Measurements from ENCODE around the gene C4BPA.

Gene C4BPA

DNA sequence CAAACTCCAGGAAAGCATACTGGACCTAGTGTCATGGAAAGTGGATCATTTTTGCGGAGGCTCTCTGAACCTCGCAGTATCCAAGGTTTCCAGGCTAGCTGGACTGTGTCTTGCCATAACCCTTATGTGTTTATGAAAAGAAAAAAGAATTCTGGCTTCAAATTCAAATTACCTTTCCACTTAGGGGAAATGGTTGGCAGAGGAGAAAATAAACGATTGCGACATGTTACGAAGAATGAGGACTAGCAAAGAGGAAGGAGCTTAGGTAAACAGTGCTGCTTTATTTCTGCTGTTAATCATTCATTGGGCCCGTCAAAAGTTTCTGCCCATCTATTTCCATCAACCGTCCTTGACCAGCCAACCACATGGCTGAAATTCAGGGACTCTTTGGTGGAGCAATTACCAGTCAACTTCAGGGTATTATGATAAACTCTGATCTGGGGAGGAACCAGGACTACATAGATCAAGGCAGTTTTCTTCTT lies at the start of gene C4BPA:
Gene C4BPA, plus strand, starts transcription at position 342 of the 482 bp plus-strand sequence. CDS start 8,793 bp downstream, outside the sequence.
- DNase-seq (ENCODE audit: low read depth, low spot score), result no peak

DNA sequence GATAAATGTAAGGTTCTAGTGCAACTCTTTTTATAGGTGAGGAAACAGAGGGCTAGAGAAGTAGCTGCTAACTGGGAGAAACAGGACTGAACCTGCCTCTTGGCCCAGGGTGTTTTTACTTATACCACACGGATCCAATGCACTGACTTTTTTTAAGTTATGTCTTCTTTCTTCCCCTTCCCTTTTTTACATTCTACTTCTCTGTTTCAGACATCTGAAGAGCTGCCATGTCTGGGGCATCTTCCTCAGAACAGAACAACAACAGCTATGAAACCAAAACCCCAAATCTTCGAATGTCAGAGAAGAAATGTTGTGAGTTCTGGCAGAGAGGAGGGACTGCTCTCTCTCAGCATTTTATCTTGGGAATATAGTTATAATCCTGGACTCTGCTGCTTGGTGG lies 49.5 kb upstream of the C4BPA start:
- DNase-seq (ENCODE audit: low read depth, low spot score), result no peak

DNA sequence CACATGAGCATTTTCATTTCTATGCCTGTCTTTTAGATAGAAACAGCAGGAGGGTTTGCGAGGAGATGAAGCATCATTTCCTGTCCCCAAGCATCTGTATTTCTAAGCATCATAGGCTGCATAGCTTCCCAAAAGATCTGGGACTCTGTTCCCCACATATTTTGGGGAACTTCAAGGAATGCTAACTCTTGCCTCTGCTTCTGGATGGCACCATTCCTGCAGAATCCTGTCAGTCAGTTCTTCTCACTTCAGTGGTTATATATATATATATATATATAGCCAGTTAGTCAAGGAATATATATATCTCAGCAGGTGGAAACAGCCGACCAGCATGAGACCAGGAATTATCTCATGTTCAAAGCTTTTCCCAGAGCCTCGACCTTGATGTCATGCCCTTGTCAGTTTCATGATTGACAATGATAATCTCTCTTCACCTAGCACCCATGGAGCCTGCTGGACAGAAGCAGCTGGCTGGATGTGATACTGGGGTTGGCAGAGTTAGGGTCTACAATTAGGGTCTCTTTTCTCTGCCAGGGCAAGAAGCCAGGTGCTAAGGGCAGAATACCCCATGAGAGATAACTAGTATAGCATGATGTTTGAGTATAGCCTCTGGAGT lies 48.5 kb upstream of the C4BPA start:
- no peak for DNase-seq (ENCODE audit: low read depth, low spot score)

DNA sequence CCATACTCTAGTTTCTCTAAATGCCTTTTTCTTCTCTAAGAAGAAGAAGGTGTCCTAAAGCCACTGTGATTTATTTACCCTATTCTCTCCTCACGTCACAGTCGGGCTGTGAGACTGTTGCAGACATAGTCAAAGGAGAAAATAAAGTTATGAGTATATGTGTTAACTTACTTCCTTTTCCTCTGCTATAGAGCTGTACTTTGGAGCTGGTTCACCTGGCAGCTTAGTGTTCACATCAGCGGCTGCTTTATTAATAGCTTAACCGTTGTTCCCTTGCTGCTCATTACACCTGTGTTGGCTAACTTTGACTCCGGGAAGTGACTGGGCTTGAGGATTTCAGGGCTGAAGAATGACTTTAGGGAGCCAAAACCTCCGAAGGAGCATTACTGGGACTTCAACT lies 47.4 kb upstream of the C4BPA start:
- no peak for DNase-seq (ENCODE audit: low read depth, low spot score)

- DNase-seq (ENCODE audit: low read depth, low spot score), result no peak
Measured at GRCh38 chr1:207058252-207058651, 45.8 kb upstream of the C4BPA start.

- DNase-seq (ENCODE audit: low read depth, low spot score), result no peak
Measured at GRCh38 chr1:207058878-207059867, 44.9 kb upstream of the C4BPA start.

DNA sequence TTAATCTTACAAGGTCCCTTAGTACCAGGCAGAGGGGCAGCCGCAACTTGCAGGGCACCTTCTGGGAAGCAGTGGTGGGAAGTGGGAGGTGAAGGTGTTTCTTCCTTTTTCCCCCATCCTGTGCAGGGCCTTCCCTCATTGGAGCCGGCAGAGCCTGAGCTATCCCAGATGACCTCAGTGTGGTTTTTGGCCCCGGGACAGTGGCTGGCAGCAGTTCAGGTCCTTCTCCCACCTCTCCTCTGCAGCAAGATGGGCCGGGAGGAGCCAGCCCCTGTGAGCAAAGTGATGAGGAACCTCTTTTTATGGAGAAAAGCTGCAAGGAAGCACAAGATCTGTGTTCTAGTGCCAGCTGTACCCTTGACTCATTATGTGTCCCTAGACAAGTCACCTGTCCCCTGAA lies 44.2 kb upstream of the C4BPA start:
- no peak for DNase-seq (ENCODE audit: low read depth, low spot score)

- DNase-seq (ENCODE audit: low read depth, low spot score), result no peak
Measured at GRCh38 chr1:207060596-207060995, 43.4 kb upstream of the C4BPA start.

DNA sequence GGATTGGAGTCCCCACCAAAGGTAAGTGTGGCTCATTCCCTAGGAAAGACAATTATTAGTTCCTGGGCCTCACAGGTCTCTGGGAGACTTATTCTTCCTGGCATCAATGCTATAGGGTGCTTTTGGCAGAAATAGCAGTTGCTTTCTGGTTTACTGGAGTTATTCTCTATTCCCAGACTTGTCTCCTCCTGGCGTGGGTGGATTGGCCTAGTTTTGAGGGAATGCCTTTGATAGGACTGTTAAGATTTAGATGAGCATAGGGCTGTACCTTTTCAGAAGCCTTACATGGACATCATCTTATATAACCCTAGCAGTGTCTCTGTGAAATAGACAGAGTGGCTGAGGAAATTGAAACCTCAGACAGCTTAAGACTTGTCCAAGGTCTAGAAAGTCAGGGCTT lies 42.0 kb upstream of the C4BPA start:
- no peak for DNase-seq (ENCODE audit: low read depth, low spot score)

GRCh38 chr1:207063014-207063413 lies 41.0 kb upstream of the C4BPA start:
- DNase-seq (ENCODE audit: low read depth, low spot score), result no peak

- DNase-seq (ENCODE audit: low read depth, low spot score), result no peak
Measured at GRCh38 chr1:207064561-207064960, 39.5 kb upstream of the C4BPA start.

GRCh38 chr1:207067185-207067584 lies 36.8 kb upstream of the C4BPA start:
- no peak for DNase-seq (ENCODE audit: low read depth, low spot score)

GRCh38 chr1:207067665-207068064 lies 36.4 kb upstream of the C4BPA start:
- DNase-seq (ENCODE audit: low read depth, low spot score), result no peak

DNA sequence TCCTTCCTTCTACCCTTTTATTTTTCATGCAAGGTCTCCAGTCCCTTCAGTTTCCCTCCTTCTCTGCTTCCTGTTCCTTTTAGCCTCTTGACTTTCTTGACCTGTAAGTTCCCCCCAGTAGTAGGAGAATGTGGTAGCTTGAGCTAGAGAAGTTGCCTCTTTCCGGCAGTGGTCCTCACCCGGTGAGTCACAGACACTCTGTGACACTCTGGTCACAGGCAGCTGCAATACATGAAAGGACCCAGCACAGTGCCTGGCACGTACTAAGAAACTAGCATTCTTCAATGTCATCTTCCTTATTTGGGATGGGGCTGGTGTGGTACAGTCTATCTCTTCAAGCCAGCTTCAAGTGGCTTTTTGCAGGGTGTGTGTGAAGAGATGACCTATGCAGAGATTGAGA lies 35.0 kb upstream of the C4BPA start:
- no peak for DNase-seq (ENCODE audit: low read depth, low spot score)

DNA sequence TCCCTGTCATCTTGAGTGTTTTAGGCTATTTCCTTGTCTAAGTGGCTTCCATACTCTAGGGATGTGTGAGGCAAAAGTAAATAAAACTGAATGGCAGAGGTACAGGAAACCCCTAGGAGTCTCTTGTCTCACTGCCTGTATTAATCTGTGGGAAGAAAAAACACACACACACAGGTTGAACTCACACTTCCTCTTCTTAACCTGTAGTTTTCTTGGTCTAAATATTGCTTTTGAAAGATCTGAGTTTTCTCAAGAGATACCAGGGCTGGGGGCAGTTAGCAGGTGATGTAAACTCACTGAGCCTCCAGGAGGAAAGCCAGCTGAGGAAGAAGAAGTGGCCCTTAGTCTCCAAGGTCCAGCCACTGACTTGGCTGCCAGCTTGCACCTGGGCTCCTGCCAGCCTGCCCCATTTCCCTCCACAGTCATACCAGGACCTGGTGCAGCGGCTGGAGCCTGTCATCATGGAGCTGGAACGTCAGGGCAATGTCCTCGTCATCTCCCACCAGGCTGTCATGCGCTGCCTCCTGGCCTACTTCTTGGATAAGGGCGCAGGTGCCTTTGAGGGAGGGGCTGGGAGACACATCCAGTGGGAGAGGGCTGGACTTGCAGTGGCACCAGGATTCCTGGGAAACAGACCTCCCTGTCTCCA lies 34.1 kb upstream of the C4BPA start:
- DNase-seq (ENCODE audit: low read depth, low spot score), result no peak

DNA sequence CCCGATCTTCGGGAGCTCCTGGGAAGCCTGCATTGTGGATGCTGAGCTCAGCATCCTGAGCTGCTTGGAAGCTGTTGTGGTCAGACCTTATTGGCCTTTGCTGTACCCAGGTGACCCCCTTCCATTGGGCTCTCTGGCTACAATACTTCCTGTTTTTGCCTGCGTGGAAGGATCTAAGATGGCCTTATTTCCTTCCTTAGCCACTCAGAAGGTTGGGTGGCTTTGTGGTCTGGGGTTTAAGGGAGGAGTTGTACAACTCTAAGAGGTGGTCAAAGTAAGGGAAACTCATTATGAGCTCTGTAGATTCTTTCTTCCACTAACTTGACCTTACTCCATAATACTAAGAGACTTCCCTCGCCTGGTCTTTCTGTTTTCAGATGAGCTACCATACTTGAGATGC lies 33.2 kb upstream of the C4BPA start:
- DNase-seq (ENCODE audit: low read depth, low spot score), result no peak

DNA sequence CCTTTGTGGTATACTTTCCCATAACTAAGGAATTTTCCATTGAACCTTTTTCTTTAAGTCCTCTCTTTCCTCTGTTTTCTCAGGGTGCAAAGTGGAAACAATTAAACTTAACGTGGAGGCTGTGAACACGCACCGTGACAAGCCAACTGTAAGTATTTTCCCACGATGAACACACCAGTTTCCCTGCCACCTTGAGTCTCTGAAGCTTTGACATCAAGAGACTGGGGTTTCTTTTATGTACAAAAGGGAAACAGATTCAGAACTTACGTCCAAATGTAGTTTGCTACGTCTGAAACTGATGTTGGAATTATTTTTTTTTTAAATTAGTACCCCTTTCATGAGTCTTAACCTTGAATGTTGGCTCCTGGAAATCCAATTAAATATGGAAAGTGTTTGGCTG lies 32.6 kb upstream of the C4BPA start:
- DNase-seq (ENCODE audit: low read depth, low spot score), result no peak

DNA sequence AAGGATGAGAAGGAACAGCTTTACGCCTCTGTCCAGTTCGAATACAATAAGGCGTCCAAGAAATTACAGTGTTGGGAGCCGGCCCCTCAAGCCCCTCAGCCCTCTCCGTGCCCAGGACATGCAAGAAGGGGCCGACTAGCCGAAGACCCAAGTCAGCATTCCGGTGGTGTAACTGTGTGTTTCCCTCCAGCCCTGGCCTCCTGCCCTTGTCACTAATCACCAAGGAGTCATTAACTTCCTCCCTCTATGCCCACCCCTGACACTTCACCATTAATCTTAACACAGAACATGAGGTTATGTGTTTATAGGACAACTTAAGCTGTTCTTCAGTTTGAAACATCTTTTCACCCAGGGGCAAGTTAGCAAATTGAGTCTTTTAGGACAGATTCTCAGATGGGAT lies 31.8 kb upstream of the C4BPA start:
- no peak for DNase-seq (ENCODE audit: low read depth, low spot score)

GRCh38 chr1:207073906-207074820 lies 29.9 kb upstream of the C4BPA start:
- no peak for DNase-seq (ENCODE audit: low read depth, low spot score)

GRCh38 chr1:207076181-207076955 lies 27.7 kb upstream of the C4BPA start:
- no peak for DNase-seq (ENCODE audit: low read depth, low spot score)

All from activated naive CD8-positive, alpha-beta T cell treated with anti-CD3 and anti-CD28 coated beads, Interleukin-2, amount 50 U/mL, for 16 hours (primary cell).